ENCODE data around the gene SPACA9. TPM values are rescaled to one million over a fixed set of nuclear protein-coding genes. Genes with fewer than 3 reads are reported as not detected.

Gene SPACA9
- total RNA-seq, 4 donors from 2014 or later = 2.9 to 3.8 (median 3.3) TPM

- DNase-seq (ENCODE audit: low spot score) (no peak), ATAC-seq (ENCODE audit: low FRiP score) (no peak)
- no peak for TF ChIP-seq CTCF (IDR thresholded peaks at IDR 0.05)
Measured at GRCh38 chr9:132840980-132841379, 37.7 kb upstream of the SPACA9 start.

GRCh38 chr9:132842124-132843044 is 36.3 kb upstream of the SPACA9 start:
- TF ChIP-seq CTCF (IDR thresholded peaks at IDR 0.05) = no peak
- DNase-seq (ENCODE audit: low spot score) = no peak
- no peak for ATAC-seq (ENCODE audit: low FRiP score)

GRCh38 chr9:132846109-132846917 is 32.4 kb upstream of the SPACA9 start:
- ATAC-seq (ENCODE audit: low FRiP score) (no peak), DNase-seq (ENCODE audit: low spot score) (no peak)
- TF ChIP-seq CTCF (IDR thresholded peaks at IDR 0.05) = no peak

GRCh38 chr9:132846918-132847515 is 31.7 kb upstream of the SPACA9 start:
- DNase-seq (ENCODE audit: low spot score) = no peak

GRCh38 chr9:132849185-132849706 is 29.5 kb upstream of the SPACA9 start:
- no peak for ATAC-seq (ENCODE audit: low FRiP score)
- TF ChIP-seq CTCF (IDR thresholded peaks at IDR 0.05) = no peak
- no peak for DNase-seq (ENCODE audit: low spot score)

More at GRCh38 chr9:132846918-132847515, 31.7 kb upstream of the SPACA9 start:
- TF ChIP-seq CTCF (IDR thresholded peaks at IDR 0.05) = no peak
- ATAC-seq (ENCODE audit: low FRiP score) = no peak

GRCh38 chr9:132853482-132853881 is 25.2 kb upstream of the SPACA9 start:
- DNase-seq (ENCODE audit: low spot score) (no peak), ATAC-seq (ENCODE audit: low FRiP score) (no peak)
- TF ChIP-seq CTCF (IDR thresholded peaks at IDR 0.05) = no peak

All from omental fat pad (tissue), 4 donors.